Adipocyte (in vitro differentiated cells): ENCODE results near the gene IRF2.

Experiments
- DNase-seq: peaks from one replicate; pipeline ENCODE4 v3.0.0-alpha.2; 2015; ENCODE audit warnings: low read depth
- H3K27me3 ChIP-seq: replicated peaks from 2 replicates; pipeline ENCODE4 v1.7.0; 2013; ENCODE audit warnings: mild to moderate bottlenecking, low read length, moderate library complexity; ENCODE audit not compliant: control insufficient read depth, insufficient read depth
- H3K36me3 ChIP-seq: 2 replicates; pipeline ENCODE4 v1.7.0; 2013; ENCODE audit warnings: low read length, mild to moderate bottlenecking, moderate library complexity; ENCODE audit not compliant: control insufficient read depth, insufficient read depth, severe bottlenecking
- H3K4me1 ChIP-seq: 2 replicates; pipeline ENCODE4 v1.7.0; 2013; ENCODE audit warnings: mild to moderate bottlenecking, low read length, moderate library complexity; ENCODE audit not compliant: control insufficient read depth, insufficient read depth
- H3K4me3 ChIP-seq: 2 replicates; pipeline ENCODE4 v1.7.0; 2013; ENCODE audit warnings: mild to moderate bottlenecking, low read length, moderate library complexity
- H3K9ac ChIP-seq: 2 replicates; pipeline ENCODE4 v1.7.0; 2013; ENCODE audit warnings: mild to moderate bottlenecking, low read length, moderate library complexity
- H3K9me3 ChIP-seq: 2 replicates; pipeline ENCODE4 v1.7.0; 2013; ENCODE audit warnings: mild to moderate bottlenecking, low read length, moderate library complexity; ENCODE audit not compliant: control insufficient read depth

Gene IRF2

GRCh38 chr4:184448821-184449220 lies 25.5 kb downstream of the IRF2 start:
- DNase-seq: no peak
- peak overlapping the region; percentile 83 for H3K4me3 ChIP-seq
- H3K9me3 ChIP-seq: no peaks in the 10 kb centered on the region
- H3K36me3 ChIP-seq: no peaks in the 10 kb centered on the region
- H3K27me3 ChIP-seq: no peaks in the 10 kb centered on the region
- H3K9ac ChIP-seq: peak overlapping the region; percentile 90
- peaks cover 54% of the 10 kb centered on the region for H3K4me1 ChIP-seq

DNA sequence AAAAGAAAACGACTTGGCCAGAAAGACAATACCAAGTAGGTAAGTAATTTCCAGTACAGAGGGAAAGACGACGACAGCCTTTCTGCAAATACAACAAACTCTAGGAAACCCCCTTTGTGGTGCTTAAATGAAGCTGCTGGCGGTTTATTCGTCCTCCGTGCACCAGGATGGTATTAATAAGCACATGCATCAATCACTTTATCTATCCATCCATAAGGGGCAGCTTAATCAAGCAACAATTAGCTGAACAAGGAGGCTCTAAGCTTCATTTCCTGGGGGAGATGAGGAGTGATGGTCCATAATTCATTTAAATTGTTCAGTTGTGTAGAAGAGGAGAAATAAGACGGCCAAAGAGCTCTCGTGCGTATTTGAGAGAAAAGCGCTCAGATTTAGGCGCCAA lies 26.2 kb downstream of the IRF2 start:
- no peak for DNase-seq
- Histone ChIP-seq H3K4me3 (peak overlapping the region; percentile 83), H3K36me3 (no peaks in the 10 kb centered on the region), H3K27me3 (no peaks in the 10 kb centered on the region), H3K9me3 (no peaks in the 10 kb centered on the region), H3K9ac (peak overlapping the region; percentile 90), H3K4me1 (peaks cover 50% of the 10 kb centered on the region)

- peak overlapping the region; percentile 83 for H3K4me3 ChIP-seq
- H3K27me3 ChIP-seq: no peaks in the 10 kb centered on the region
- no peak for DNase-seq
- no peak overlapping the region for H3K9ac ChIP-seq
- H3K4me1 ChIP-seq: peaks cover 45% of the 10 kb centered on the region
- H3K36me3 ChIP-seq: no peaks in the 10 kb centered on the region
- H3K9me3 ChIP-seq: no peaks in the 10 kb centered on the region
These were observed 26.7 kb downstream of the IRF2 start for GRCh38 chr4:184447664-184448063.

- peaks cover 46% of the 10 kb centered on the region for H3K4me1 ChIP-seq
- no peaks in the 10 kb centered on the region for H3K27me3 ChIP-seq
- H3K9me3 ChIP-seq: no peaks in the 10 kb centered on the region
- H3K4me3 ChIP-seq: no peak overlapping the region
- DNase-seq: no peak
- H3K36me3 ChIP-seq: no peaks in the 10 kb centered on the region
- no peak overlapping the region for H3K9ac ChIP-seq
These were observed 28.2 kb downstream of the IRF2 start for GRCh38 chr4:184446132-184446658.

DNA sequence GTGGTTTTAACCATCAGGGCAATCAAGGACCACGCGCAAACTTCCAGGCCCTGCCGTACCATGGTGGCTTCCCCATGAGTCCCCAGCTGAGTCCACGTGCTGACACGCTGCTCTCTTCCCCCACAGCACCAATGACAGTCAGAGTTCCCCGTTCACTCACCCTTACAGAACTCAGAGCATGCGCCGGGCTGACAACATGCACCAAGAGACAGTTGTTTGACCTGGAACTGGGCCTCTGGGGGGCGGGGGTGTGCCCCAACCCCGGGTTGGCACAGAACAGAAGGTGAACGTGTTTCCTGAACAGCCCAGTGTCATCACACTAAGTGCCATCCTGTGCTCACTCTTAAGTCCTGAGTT lies 29.4 kb downstream of the IRF2 start:
- Histone ChIP-seq H3K9ac (no peak overlapping the region), H3K4me3 (no peak overlapping the region), H3K27me3 (no peaks in the 10 kb centered on the region), H3K36me3 (no peaks in the 10 kb centered on the region), H3K4me1 (peaks cover 45% of the 10 kb centered on the region), H3K9me3 (no peaks in the 10 kb centered on the region)
- no peak for DNase-seq

DNA sequence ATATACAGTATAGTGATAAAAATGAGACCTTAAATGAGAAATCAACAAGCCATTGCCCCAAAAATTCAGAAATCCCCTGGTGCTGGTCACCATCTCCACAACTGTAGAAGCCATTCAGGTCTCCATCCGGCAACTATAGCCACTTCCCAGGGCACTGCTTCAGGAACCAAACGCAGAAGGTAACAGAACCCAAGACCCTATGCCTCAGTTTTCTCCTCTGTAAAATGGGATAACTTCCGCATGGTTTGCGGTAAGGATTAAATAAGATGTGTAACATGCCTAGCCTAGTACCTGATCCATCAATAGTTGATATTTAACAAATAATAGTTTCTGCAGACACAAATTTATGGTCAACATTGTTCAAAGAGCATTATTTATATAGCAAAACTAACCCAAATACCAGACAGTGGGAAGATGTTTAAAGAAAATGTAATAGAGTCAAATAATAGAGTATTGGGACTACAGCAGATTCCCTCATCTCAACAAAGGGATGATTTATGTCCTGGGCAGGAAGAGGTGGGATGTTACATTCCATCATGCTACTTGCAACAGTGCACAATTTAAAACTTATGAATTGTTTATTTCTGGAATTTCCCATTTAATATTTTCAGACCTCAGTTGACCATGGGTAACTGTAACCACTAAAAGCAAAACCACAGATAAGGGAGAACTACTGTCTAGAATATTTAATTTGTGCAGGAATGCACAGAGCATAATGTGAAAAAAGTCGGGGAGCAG lies 30.0 kb downstream of the IRF2 start:
- Histone ChIP-seq H3K9me3 (no peaks in the 10 kb centered on the region), H3K9ac (no peak overlapping the region), H3K36me3 (no peaks in the 10 kb centered on the region), H3K4me3 (no peak overlapping the region), H3K4me1 (peaks cover 45% of the 10 kb centered on the region), H3K27me3 (no peaks in the 10 kb centered on the region)
- no peak for DNase-seq

- H3K4me1 ChIP-seq: peaks cover 38% of the 10 kb centered on the region
- H3K9me3 ChIP-seq: no peaks in the 10 kb centered on the region
- no peak overlapping the region for H3K4me3 ChIP-seq
- H3K36me3 ChIP-seq: no peaks in the 10 kb centered on the region
- no peak overlapping the region for H3K9ac ChIP-seq
- DNase-seq: no peak
- no peaks in the 10 kb centered on the region for H3K27me3 ChIP-seq
These were observed 31.0 kb downstream of the IRF2 start for GRCh38 chr4:184443318-184443717.

GRCh38 chr4:184442314-184442635 lies 32.1 kb downstream of the IRF2 start:
- Histone ChIP-seq H3K4me3 (no peak overlapping the region), H3K9ac (no peak overlapping the region), H3K9me3 (no peaks in the 10 kb centered on the region), H3K27me3 (no peaks in the 10 kb centered on the region), H3K36me3 (no peaks in the 10 kb centered on the region), H3K4me1 (peaks cover 31% of the 10 kb centered on the region)
- DNase-seq: no peak

GRCh38 chr4:184441461-184442313 lies 32.7 kb downstream of the IRF2 start:
- Histone ChIP-seq H3K9ac (no peak overlapping the region), H3K9me3 (no peaks in the 10 kb centered on the region), H3K4me3 (no peak overlapping the region), H3K4me1 (peaks cover 31% of the 10 kb centered on the region), H3K27me3 (no peaks in the 10 kb centered on the region), H3K36me3 (no peaks in the 10 kb centered on the region)
- no peak for DNase-seq

GRCh38 chr4:184440595-184441358 lies 33.6 kb downstream of the IRF2 start:
- Histone ChIP-seq H3K4me3 (peak overlapping the region; percentile 34), H3K4me1 (peaks cover 31% of the 10 kb centered on the region), H3K9ac (peak overlapping the region; percentile 61), H3K27me3 (no peaks in the 10 kb centered on the region), H3K9me3 (no peaks in the 10 kb centered on the region), H3K36me3 (no peaks in the 10 kb centered on the region)
- DNase-seq: no peak
